T-cell (primary cell): Measurements from ENCODE around the gene AK4. TPM values are rescaled to one million over a fixed set of nuclear protein-coding genes. Genes with fewer than 3 reads are reported as not detected.
"Not testable (repeated sequence)": the region's sequence is repeated elsewhere in the genome, so short reads cannot be mapped to it uniquely, and the experiment has no call there.

Experiments used
- ATAC-seq, 4 experiments: fragments of 200-7000 bp in 3 of 4; fragments of 150-1000 bp in 1 of 4; cut with Tn5 transposase; replicated peaks in 1 of 4; 1 replicate in 3 of 4; 2 replicates in 1 of 4; pipeline ENCODE4 v1.10.0; 2021; ENCODE audit warnings: moderate library complexity in 3 of 4, mild to moderate bottlenecking in 2 of 4, moderate number of reproducible peaks in 1 of 4
- CTCF ChIA-PET, 2 donors: fragments of 300-600 bp; sonication (Branson Sonifier 250); formaldehyde crosslinking; loops; one replicate each; lab custom pipeline; 2022; ENCODE audit warnings: antibody characterized with exemption in 2 of 2; lab: Charles Lee
- POLR2A ChIA-PET, 2 donors: fragments of 300-600 bp; sonication (Branson Sonifier 250); formaldehyde crosslinking; loops; one replicate each; lab custom pipeline; 2022; ENCODE audit warnings: antibody characterized with exemption in 2 of 2; lab: Charles Lee
- DNase-seq, 35 experiments: peaks; one replicate each; pipeline versions ENCODE4 v3.0.0 to v3.0.0-alpha.2; 2013 to 2023
- H3K27ac ChIP-seq: one replicate; pipeline ENCODE4 v1.5.1; 2013; ENCODE audit warnings: low read length
- H3K27me3 ChIP-seq, 2 experiments: replicated peaks in 1 of 2; 1 replicate in 1 of 2; 2 replicates in 1 of 2; pipeline versions ENCODE4 v1.6.1 to v1.7.0; 2013; ENCODE audit warnings: low read length in 1 of 2, mixed read lengths in 1 of 2; ENCODE audit not compliant: control insufficient read depth in 2 of 2, insufficient read depth in 2 of 2; ENCODE audit errors: extremely low read depth in 1 of 2
- H3K36me3 ChIP-seq, 2 donors: 1 replicate in 1 of 2; 2 replicates in 1 of 2; pipeline versions ENCODE4 v1.6.1 to v1.7.0; 2013; ENCODE audit warnings: low read length in 1 of 2; ENCODE audit not compliant: control insufficient read depth in 2 of 2, insufficient read depth in 1 of 2; ENCODE audit errors: extremely low read depth in 1 of 2
- H3K4me1 ChIP-seq, 2 experiments: 1 replicate in 1 of 2; 2 replicates in 1 of 2; pipeline versions ENCODE4 v1.6.1 to v1.7.0; 2013; ENCODE audit warnings: low read length in 2 of 2, mixed read lengths in 1 of 2; ENCODE audit not compliant: insufficient read depth in 2 of 2, control insufficient read depth in 1 of 2; ENCODE audit errors: extremely low read depth in 1 of 2
- H3K4me3 ChIP-seq, 2 donors: 1 replicate in 1 of 2; 2 replicates in 1 of 2; pipeline versions ENCODE4 v1.5.1 to v1.7.0; 2013; ENCODE audit warnings: mild to moderate bottlenecking in 2 of 2, low read length in 1 of 2, moderate library complexity in 1 of 2; ENCODE audit not compliant: control insufficient read depth in 1 of 2; ENCODE audit errors: extremely low read depth in 1 of 2
- H3K9me3 ChIP-seq: 2 replicates; pipeline ENCODE4 v1.7.0; 2013
- H3K27ac Mint-ChIP-seq, 2 donors: one replicate each; pipeline ENCODE4 v1.8.0; 2020 to 2021; ENCODE audit warnings: mild to moderate bottlenecking in 2 of 2, mixed read lengths in 2 of 2
- H3K27me3 Mint-ChIP-seq, 2 donors: one replicate each; pipeline ENCODE4 v1.8.0; 2021 to 2022; ENCODE audit warnings: mixed read lengths in 2 of 2
- H3K36me3 Mint-ChIP-seq: one replicate; pipeline ENCODE4 v1.8.0; 2021; ENCODE audit warnings: mixed read lengths
- H3K4me1 Mint-ChIP-seq, 3 donors: one replicate each; pipeline ENCODE4 v1.8.0; 2020 to 2022; ENCODE audit warnings: mixed read lengths in 3 of 3, mild to moderate bottlenecking in 1 of 3
- H3K4me3 Mint-ChIP-seq, 3 donors: one replicate each; pipeline ENCODE4 v1.8.0; 2020 to 2022; ENCODE audit warnings: mild to moderate bottlenecking in 3 of 3, mixed read lengths in 3 of 3, moderate library complexity in 3 of 3
- H3K9me3 Mint-ChIP-seq, 3 donors: one replicate each; pipeline ENCODE4 v1.8.0; 2020 to 2022; ENCODE audit warnings: mixed read lengths in 3 of 3
- WGBS: methylation state at CpG from one replicate; pipeline ENCODE4 v1.1.5; 2013; ENCODE audit warnings: missing lambda C conversion rate; ENCODE audit not compliant: insufficient coverage; 5-methylcytosine and 5-hydroxymethylcytosine counted together
- total RNA-seq, 35 experiments: library from RNA in 6 of 35; stranded (reverse) in 6 of 35; fragments of 120-200 nt in 1 of 35; gene quantifications; one replicate each; pipeline versions ENCODE4 v1.2.1 to v1.2.4 and lab custom pipeline; 2013 to 2026

The AK4 gene
- total RNA-seq, 5 donors from 2014 or later (not counting 1 experiment from before 2014, with no cell fraction given): 0.18 to 2.4 (median 1.1) TPM

DNA sequence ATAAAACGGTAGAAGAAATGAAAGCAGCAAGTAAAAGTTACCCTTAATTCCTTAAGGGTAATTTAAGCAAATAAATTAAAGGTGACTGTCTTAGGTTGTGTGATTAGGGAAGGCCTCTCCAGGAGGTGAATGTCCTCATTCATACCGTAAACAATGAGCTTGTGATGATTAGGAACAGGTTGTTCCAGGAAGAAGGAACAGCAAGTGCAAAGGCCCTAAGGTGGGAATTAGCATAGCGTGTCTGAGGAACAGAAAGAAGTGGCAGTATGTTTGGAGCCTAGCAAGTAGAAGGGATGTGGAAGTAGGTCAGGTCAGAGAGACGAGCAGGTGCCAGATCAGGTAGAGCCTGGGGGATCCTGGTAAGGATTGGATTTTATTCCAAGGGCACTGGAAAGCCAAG is 5.6 kb downstream of the AK4 start:
- Histone ChIP-seq H3K4me3 (no peak overlapping the region), H3K27me3 (peaks cover 0 to 13% of the 10 kb centered on the region in 2 experiments), H3K27ac (no peak overlapping the region), H3K9me3 (no peaks in the 10 kb centered on the region), H3K4me1 (peaks cover 0 to 7% of the 10 kb centered on the region in 2 experiments), H3K36me3 (no peaks in the 10 kb centered on the region)
- H3K27me3 Mint-ChIP-seq: peaks cover 20 to 27% of the 10 kb centered on the region in 2 donors
- 83% methylated on average over 3 of the region's 4 CpGs for WGBS
- no peak for DNase-seq
- ChIA-PET CTCF (no interaction called here), POLR2A (no interaction called here)
- H3K4me3 Mint-ChIP-seq: no peak overlapping the region
- no peak for ATAC-seq
- H3K9me3 Mint-ChIP-seq: no peaks in the 10 kb centered on the region
- H3K36me3 Mint-ChIP-seq: no peaks in the 10 kb centered on the region
- H3K27ac Mint-ChIP-seq: no peak overlapping the region
- H3K4me1 Mint-ChIP-seq: peaks cover 6 to 8% (median 6%) of the 10 kb centered on the region in 3 donors

GRCh38 chr1:65156910-65157545 is 9.0 kb downstream of the AK4 start:
- H3K9me3 Mint-ChIP-seq: no peaks in the 10 kb centered on the region

GRCh38 chr1:65157546-65157941 is 9.5 kb downstream of the AK4 start:
- no peak overlapping the region for H3K27ac ChIP-seq
- POLR2A ChIA-PET: no interaction called here
- H3K4me3 ChIP-seq: no peak overlapping the region
- no peaks in the 10 kb centered on the region for H3K9me3 ChIP-seq
- CTCF ChIA-PET: no interaction called here
- H3K27me3 Mint-ChIP-seq: peaks cover 2 to 11% of the 10 kb centered on the region in 2 donors
- no peaks in the 10 kb centered on the region for H3K36me3 Mint-ChIP-seq
- no peak overlapping the region for H3K27ac Mint-ChIP-seq
- DNase-seq (no peak), ATAC-seq (no peak)
- H3K4me1 ChIP-seq: no peaks in the 10 kb centered on the region
- H3K4me1 Mint-ChIP-seq: no peaks in the 10 kb centered on the region
- 65% methylated on average over 2 of the region's 4 CpGs for WGBS
- H3K9me3 Mint-ChIP-seq: no peaks in the 10 kb centered on the region
- H3K36me3 ChIP-seq: no peaks in the 10 kb centered on the region
- peaks cover 0 to 5% of the 10 kb centered on the region in 2 experiments for H3K27me3 ChIP-seq
- H3K4me3 Mint-ChIP-seq: no peak overlapping the region

More at GRCh38 chr1:65156910-65157545, 9.0 kb downstream of the AK4 start:
- Mint-ChIP-seq H3K36me3 (no peaks in the 10 kb centered on the region), H3K4me3 (no peak overlapping the region), H3K27ac (no peak overlapping the region), H3K27me3 (peaks cover 2 to 11% of the 10 kb centered on the region in 2 donors), H3K4me1 (no peaks in the 10 kb centered on the region)
- no peak for DNase-seq
- no peaks in the 10 kb centered on the region for H3K9me3 ChIP-seq
- H3K27me3 ChIP-seq: peaks cover 0 to under 1% of the 10 kb centered on the region in 2 experiments
- H3K27ac ChIP-seq: no peak overlapping the region
- no peaks in the 10 kb centered on the region for H3K4me1 ChIP-seq
- ChIA-PET POLR2A (no interaction called here), CTCF (no interaction called here)
- ATAC-seq: no peak
- 83% methylated on average over 1 of the region's 2 CpGs for WGBS
- no peak overlapping the region for H3K4me3 ChIP-seq
- no peaks in the 10 kb centered on the region for H3K36me3 ChIP-seq

DNA sequence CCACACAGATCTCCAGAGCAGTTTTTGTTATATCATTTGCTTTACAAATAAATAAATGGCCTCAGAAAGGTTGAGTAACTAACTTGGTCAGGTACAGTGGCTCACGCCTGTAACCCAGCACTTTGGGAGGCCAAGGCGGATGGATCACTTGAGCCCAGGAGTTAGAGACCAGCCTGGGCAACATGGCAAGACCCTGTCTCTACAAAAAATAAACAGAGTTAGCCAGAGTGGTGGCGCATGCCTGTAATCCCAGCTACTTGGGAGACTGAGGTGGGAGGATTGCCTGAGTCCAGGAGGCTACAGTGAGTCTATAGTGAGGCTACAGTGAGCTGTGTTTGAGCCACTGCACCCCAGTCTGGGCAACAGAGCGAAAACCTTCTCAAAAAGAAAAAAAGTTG is 11.3 kb downstream of the AK4 start:
- H3K27ac ChIP-seq, H3K4me1 ChIP-seq, H3K36me3 Mint-ChIP-seq, CTCF ChIA-PET, H3K27me3 ChIP-seq, ATAC-seq, H3K27me3 Mint-ChIP-seq, H3K9me3 ChIP-seq, H3K4me3 ChIP-seq, POLR2A ChIA-PET, H3K27ac Mint-ChIP-seq, H3K4me3 Mint-ChIP-seq, DNase-seq, H3K36me3 ChIP-seq, H3K4me1 Mint-ChIP-seq, H3K9me3 Mint-ChIP-seq: not testable (repeated sequence)
- 84% methylated on average over 4 of the region's 4 CpGs for WGBS

DNA sequence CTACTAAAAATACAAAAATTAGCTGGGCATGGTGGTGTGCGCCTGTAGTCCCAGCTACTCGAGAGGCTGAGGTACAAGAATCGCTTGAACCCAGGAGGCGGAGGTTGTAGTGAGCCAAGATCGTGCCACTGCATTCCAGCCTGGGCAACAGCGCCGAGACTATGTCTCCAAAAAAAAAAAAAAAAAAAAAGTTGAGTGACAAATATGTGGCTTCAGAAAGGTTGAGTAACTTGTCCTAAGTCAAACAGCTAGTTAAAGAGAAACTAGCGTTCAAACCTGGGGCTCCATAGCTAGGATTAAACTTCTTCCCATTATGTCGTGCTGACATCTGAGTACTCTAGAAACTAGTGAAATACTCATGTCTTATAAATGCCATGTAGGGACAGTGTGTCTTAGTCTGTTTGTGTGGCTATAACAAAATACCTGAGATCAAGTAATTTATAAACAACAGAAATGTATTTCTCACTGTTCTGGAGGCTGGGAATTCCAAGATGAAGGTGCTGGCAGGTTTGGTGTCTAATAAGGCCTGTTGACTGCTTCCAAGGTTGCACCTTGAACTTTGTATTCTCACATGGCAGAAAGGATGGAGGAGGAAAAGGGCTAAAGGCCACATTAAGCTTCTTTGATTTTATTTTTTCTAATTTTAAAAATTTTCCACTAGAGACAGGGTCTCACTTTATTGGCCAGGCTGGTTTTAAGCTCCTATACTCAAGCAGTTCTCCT is 12.0 kb downstream of the AK4 start:
- ChIA-PET POLR2A (no interaction called here), CTCF (interaction anchor here in 1 of 2 donors (0.6 kb wide), 2 partner anchors 49 to 1465 kb away, joined by 3 to 4 read pairs; no protein-coding TSS in a partner anchor)
- ATAC-seq (no peak), DNase-seq (no peak)
- Mint-ChIP-seq H3K4me1 (no peaks in the 10 kb centered on the region), H3K36me3 (no peaks in the 10 kb centered on the region), H3K27me3 (peaks cover 0 to 1% of the 10 kb centered on the region in 2 donors), H3K9me3 (no peaks in the 10 kb centered on the region), H3K4me3 (no peak overlapping the region), H3K27ac (no peak overlapping the region)
- Histone ChIP-seq H3K4me1 (no peaks in the 10 kb centered on the region), H3K27me3 (peaks cover 0 to 5% of the 10 kb centered on the region in 2 experiments), H3K9me3 (no peaks in the 10 kb centered on the region), H3K4me3 (no peak overlapping the region), H3K27ac (no peak overlapping the region), H3K36me3 (no peaks in the 10 kb centered on the region)
- WGBS: 94% methylated on average over 5 of the region's 9 CpGs

- DNase-seq (no peak), ATAC-seq (no peak)
- no peaks in the 10 kb centered on the region for H3K36me3 Mint-ChIP-seq
- no peak overlapping the region for H3K4me3 Mint-ChIP-seq
- ChIA-PET CTCF (no interaction called here), POLR2A (interaction anchor here in 1 of 2 donors (0.6 kb wide), 1 partner anchor 13 kb away, joined by 4 read pairs; no protein-coding TSS in a partner anchor)
- Histone ChIP-seq H3K4me1 (no peaks in the 10 kb centered on the region), H3K4me3 (no peak overlapping the region), H3K36me3 (no peaks in the 10 kb centered on the region), H3K27me3 (peaks cover 0 to 5% of the 10 kb centered on the region in 2 experiments), H3K27ac (no peak overlapping the region), H3K9me3 (no peaks in the 10 kb centered on the region)
- peaks cover 0 to 10% of the 10 kb centered on the region in 2 donors for H3K27me3 Mint-ChIP-seq
- no peaks in the 10 kb centered on the region for H3K9me3 Mint-ChIP-seq
- WGBS: 56% methylated on average over 7 of the region's 11 CpGs
- H3K4me1 Mint-ChIP-seq: no peaks in the 10 kb centered on the region
- H3K27ac Mint-ChIP-seq: no peak overlapping the region
These were observed 15.3 kb downstream of the AK4 start for GRCh38 chr1:65163201-65163805.
